HEK293 (cell line): ENCODE data around the gene NKD2.

Source experiments
- BCL11A ChIP-seq: fragments of 450-650 bp; formaldehyde crosslinking; IDR thresholded peaks from 2 replicates; pipeline ENCODE4 v1.5.1; 2016; ENCODE audit warnings: low read depth, missing biosample characterization, missing genetic modification characterization
- MYNN ChIP-seq: fragments of 450-650 bp; formaldehyde crosslinking; IDR thresholded peaks from 2 replicates; pipeline ENCODE4 v1.5.1; 2016; ENCODE audit warnings: missing biosample characterization, missing genetic modification characterization, borderline replicate concordance
- PRDM1 ChIP-seq: fragments of 450-650 bp; formaldehyde crosslinking; IDR thresholded peaks from 2 replicates; pipeline ENCODE4; 2016; ENCODE audit warnings: missing biosample characterization, missing genetic modification characterization
- RBAK ChIP-seq: fragments of 450-650 bp; formaldehyde crosslinking; IDR thresholded peaks from 2 replicates; pipeline ENCODE4 v1.5.1; 2016; ENCODE audit warnings: missing biosample characterization, missing genetic modification characterization
- WT1 ChIP-seq: fragments of 450-650 bp; formaldehyde crosslinking; IDR thresholded peaks from 2 replicates; pipeline ENCODE4 v1.5.1; 2016; ENCODE audit warnings: missing biosample characterization, missing genetic modification characterization
- ZBTB7A ChIP-seq: fragments of 450-650 bp; formaldehyde crosslinking; IDR thresholded peaks from 2 replicates; pipeline ENCODE4 v1.5.1; 2016; ENCODE audit warnings: low read depth, missing biosample characterization, missing genetic modification characterization
- ZBTB8A ChIP-seq: fragments of 450-650 bp; formaldehyde crosslinking; IDR thresholded peaks from 2 replicates; pipeline ENCODE4 v1.5.1; 2016; ENCODE audit warnings: missing biosample characterization, missing genetic modification characterization
- ZFHX2 ChIP-seq: fragments of 450-650 bp; formaldehyde crosslinking; conservative IDR thresholded peaks from 2 replicates; pipeline ENCODE4 v1.5.1; 2016; ENCODE audit warnings: missing biosample characterization, missing genetic modification characterization
- ZFP41 ChIP-seq: fragments of 450-650 bp; formaldehyde crosslinking; IDR thresholded peaks from 2 replicates; pipeline ENCODE4 v1.5.1; 2016; ENCODE audit warnings: missing biosample characterization, missing genetic modification characterization, borderline replicate concordance
- ZNF133 ChIP-seq: fragments of 450-650 bp; formaldehyde crosslinking; IDR thresholded peaks from 2 replicates; pipeline ENCODE4 v1.5.1; 2016; ENCODE audit warnings: missing biosample characterization, missing genetic modification characterization
- ZNF146 ChIP-seq: fragments of 450-650 bp; formaldehyde crosslinking; IDR thresholded peaks from 2 replicates; pipeline ENCODE4 v1.5.1; 2016; ENCODE audit warnings: missing biosample characterization, missing genetic modification characterization
- ZNF155 ChIP-seq: fragments of 450-650 bp; formaldehyde crosslinking; IDR thresholded peaks from 2 replicates; pipeline ENCODE4 v1.5.1; 2016; ENCODE audit warnings: missing biosample characterization, missing genetic modification characterization
- ZNF157 ChIP-seq: fragments of 450-650 bp; formaldehyde crosslinking; IDR thresholded peaks from 2 replicates; pipeline ENCODE4 v1.5.1; 2016; ENCODE audit warnings: missing biosample characterization, missing genetic modification characterization
- ZNF24 ChIP-seq: fragments of 450-650 bp; formaldehyde crosslinking; IDR thresholded peaks from 2 replicates; pipeline ENCODE4 v1.5.1; 2016; ENCODE audit warnings: missing biosample characterization, missing genetic modification characterization
- ZNF366 ChIP-seq: fragments of 450-650 bp; formaldehyde crosslinking; conservative IDR thresholded peaks from 2 replicates; pipeline ENCODE4 v1.5.1; 2016; ENCODE audit warnings: missing biosample characterization, missing genetic modification characterization
- ZNF501 ChIP-seq: fragments of 450-650 bp; formaldehyde crosslinking; IDR thresholded peaks from 2 replicates; pipeline ENCODE4 v1.5.1; 2016; ENCODE audit warnings: missing biosample characterization, missing genetic modification characterization
- ZNF544 ChIP-seq: fragments of 450-650 bp; formaldehyde crosslinking; IDR thresholded peaks from 2 replicates; pipeline ENCODE4 v1.5.0; 2017; ENCODE audit warnings: missing biosample characterization, missing genetic modification characterization
- ZNF610 ChIP-seq: fragments of 450-650 bp; formaldehyde crosslinking; IDR thresholded peaks from 2 replicates; pipeline ENCODE4 v1.5.1; 2016; ENCODE audit warnings: missing biosample characterization, missing genetic modification characterization, borderline replicate concordance
- ZNF654 ChIP-seq: fragments of 450-650 bp; formaldehyde crosslinking; IDR thresholded peaks from 2 replicates; pipeline ENCODE4 v1.5.1; 2016; ENCODE audit warnings: low read depth, missing biosample characterization, missing genetic modification characterization
- ZNF658 ChIP-seq: fragments of 450-650 bp; formaldehyde crosslinking; IDR thresholded peaks from 2 replicates; pipeline ENCODE4; 2016; ENCODE audit warnings: missing biosample characterization, missing genetic modification characterization
- ZNF664 ChIP-seq: fragments of 450-650 bp; formaldehyde crosslinking; IDR thresholded peaks from 2 replicates; pipeline ENCODE4 v1.5.1; 2016; ENCODE audit warnings: missing biosample characterization, missing genetic modification characterization
- ZNF701 ChIP-seq: fragments of 450-650 bp; formaldehyde crosslinking; IDR thresholded peaks from 2 replicates; pipeline ENCODE4 v1.5.1; 2016; ENCODE audit warnings: missing biosample characterization, missing genetic modification characterization
- ZNF768 ChIP-seq: fragments of 450-650 bp; formaldehyde crosslinking; IDR thresholded peaks from 2 replicates; pipeline ENCODE4 v1.5.1; 2018; ENCODE audit warnings: missing biosample characterization, mild to moderate bottlenecking, missing genetic modification characterization
- ZNF785 ChIP-seq: fragments of 450-650 bp; formaldehyde crosslinking; IDR thresholded peaks from 2 replicates; pipeline ENCODE4 v1.5.1; 2016; ENCODE audit warnings: missing biosample characterization, missing genetic modification characterization
- TF ChIP-seq, protein P1 (sequence below): fragments of 450-650 bp; formaldehyde crosslinking; IDR thresholded peaks from 2 replicates; pipeline ENCODE4 v1.5.1; 2016; ENCODE audit warnings: missing biosample characterization, missing genetic modification characterization
- TF ChIP-seq, protein P2 (sequence below): fragments of 450-650 bp; formaldehyde crosslinking; IDR thresholded peaks from 2 replicates; pipeline ENCODE4 v1.5.1; 2016; ENCODE audit warnings: missing biosample characterization, missing genetic modification characterization, low read depth
- TF ChIP-seq, protein P3 (sequence below): fragments of 450-650 bp; formaldehyde crosslinking; IDR thresholded peaks from 2 replicates; pipeline ENCODE4 v1.5.1; 2016; ENCODE audit warnings: missing biosample characterization, missing genetic modification characterization
- TF ChIP-seq, protein P4 (sequence below): fragments of 450-650 bp; formaldehyde crosslinking; IDR thresholded peaks from 2 replicates; pipeline ENCODE4 v1.5.1; 2017; ENCODE audit warnings: missing biosample characterization, missing genetic modification characterization
- TF ChIP-seq, protein P5 (sequence below): fragments of 450-650 bp; formaldehyde crosslinking; IDR thresholded peaks from 2 replicates; pipeline ENCODE4 v1.5.1; 2017; ENCODE audit warnings: missing biosample characterization, missing genetic modification characterization
- TF ChIP-seq, protein P6 (sequence below): fragments of 450-650 bp; formaldehyde crosslinking; IDR thresholded peaks from 2 replicates; pipeline ENCODE4 v1.5.1; 2016; ENCODE audit warnings: missing biosample characterization, missing genetic modification characterization

NKD2 gene

DNA sequence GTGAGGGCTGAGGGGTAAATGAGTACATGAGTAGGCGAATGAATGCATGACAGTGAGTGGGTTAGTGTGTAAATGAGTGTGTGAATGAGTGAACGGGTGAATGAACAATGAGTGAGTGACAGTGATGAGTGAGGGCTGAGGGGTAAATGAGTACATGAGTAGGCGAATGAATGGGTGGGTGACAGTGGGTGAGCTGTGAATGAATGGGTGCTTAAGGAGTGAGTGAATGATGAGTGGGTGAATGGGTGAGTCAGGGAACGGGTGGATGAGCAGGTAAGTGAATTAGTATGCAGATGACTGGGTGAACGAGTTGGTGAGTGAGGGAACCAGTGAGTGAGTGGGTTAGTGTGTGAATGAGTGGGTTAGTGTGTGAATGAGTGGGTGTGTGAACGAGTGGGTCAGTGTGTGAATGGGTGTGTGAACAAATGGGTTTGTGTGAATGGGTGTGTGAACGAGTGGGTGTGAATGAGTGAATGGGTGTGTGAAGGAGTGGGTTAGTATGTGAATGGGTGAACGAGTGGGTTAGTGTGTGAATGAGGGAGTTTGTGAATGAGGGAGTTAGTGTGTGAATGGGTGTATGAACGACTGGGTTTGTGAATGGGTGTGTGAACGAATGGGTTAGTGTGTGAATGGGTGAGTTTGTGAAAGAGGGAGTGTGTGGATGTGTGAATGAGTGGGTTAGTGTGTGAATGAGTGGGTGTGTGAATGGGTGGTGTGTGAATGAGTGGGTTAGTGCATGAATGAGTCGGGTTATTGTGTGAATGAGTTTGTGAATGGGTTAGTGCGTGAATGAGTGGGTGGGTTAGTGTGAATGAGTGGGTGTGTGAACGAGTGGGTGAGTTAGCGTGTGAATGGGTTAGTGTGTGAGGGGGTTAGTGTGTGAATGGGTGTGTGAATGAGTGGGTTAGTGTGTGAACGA is 32.9 kb downstream of the NKD2 start (continued):
- TF ChIP-seq ZNF146 (tag by site-specific recombination) (no peak), ZNF366 (peak; percentile 81), WT1 (tag by site-specific recombination) (no peak), ZFP41 (tag by site-specific recombination) (no peak), ZNF610 (tag by site-specific recombination) (no peak), MYNN (tag by site-specific recombination) (no peak), ZFHX2 (tag by site-specific recombination) (peak; percentile 97), ZNF664 (tag by site-specific recombination) (no peak), ZNF785 (tag by site-specific recombination) (no peak), ZBTB8A (tag by site-specific recombination) (no peak), ZBTB7A (tag by site-specific recombination) (no peak), ZNF501 (tag by site-specific recombination) (no peak), ZNF654 (tag by site-specific recombination) (no peak), RBAK (no peak), ZNF544 (tag by site-specific recombination) (no peak), ZNF701 (tag by site-specific recombination) (no peak), ZNF133 (no peak), ZNF24 (tag by site-specific recombination) (0 out of 2 replicates have a peak, but pooled peaks have one; percentile 39), ZNF658 (tag by site-specific recombination) (no peak), ZNF157 (tag by site-specific recombination) (no peak), ZNF768 (tag by site-specific recombination) (no peak), BCL11A (tag by site-specific recombination) (no peak), PRDM1 (peak; percentile 89), ZNF155 (tag by site-specific recombination) (no peak)
- TF ChIP-seq, protein P1, sequence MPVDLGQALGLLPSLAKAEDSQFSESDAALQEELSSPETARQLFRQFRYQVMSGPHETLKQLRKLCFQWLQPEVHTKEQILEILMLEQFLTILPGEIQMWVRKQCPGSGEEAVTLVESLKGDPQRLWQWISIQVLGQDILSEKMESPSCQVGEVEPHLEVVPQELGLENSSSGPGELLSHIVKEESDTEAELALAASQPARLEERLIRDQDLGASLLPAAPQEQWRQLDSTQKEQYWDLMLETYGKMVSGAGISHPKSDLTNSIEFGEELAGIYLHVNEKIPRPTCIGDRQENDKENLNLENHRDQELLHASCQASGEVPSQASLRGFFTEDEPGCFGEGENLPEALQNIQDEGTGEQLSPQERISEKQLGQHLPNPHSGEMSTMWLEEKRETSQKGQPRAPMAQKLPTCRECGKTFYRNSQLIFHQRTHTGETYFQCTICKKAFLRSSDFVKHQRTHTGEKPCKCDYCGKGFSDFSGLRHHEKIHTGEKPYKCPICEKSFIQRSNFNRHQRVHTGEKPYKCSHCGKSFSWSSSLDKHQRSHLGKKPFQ (tag by site-specific recombination): peak; percentile 96
- TF ChIP-seq, protein P2, sequence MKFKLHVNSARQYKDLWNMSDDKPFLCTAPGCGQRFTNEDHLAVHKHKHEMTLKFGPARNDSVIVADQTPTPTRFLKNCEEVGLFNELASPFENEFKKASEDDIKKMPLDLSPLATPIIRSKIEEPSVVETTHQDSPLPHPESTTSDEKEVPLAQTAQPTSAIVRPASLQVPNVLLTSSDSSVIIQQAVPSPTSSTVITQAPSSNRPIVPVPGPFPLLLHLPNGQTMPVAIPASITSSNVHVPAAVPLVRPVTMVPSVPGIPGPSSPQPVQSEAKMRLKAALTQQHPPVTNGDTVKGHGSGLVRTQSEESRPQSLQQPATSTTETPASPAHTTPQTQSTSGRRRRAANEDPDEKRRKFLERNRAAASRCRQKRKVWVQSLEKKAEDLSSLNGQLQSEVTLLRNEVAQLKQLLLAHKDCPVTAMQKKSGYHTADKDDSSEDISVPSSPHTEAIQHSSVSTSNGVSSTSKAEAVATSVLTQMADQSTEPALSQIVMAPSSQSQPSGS (tag by site-specific recombination): no peak
- TF ChIP-seq, protein P3, sequence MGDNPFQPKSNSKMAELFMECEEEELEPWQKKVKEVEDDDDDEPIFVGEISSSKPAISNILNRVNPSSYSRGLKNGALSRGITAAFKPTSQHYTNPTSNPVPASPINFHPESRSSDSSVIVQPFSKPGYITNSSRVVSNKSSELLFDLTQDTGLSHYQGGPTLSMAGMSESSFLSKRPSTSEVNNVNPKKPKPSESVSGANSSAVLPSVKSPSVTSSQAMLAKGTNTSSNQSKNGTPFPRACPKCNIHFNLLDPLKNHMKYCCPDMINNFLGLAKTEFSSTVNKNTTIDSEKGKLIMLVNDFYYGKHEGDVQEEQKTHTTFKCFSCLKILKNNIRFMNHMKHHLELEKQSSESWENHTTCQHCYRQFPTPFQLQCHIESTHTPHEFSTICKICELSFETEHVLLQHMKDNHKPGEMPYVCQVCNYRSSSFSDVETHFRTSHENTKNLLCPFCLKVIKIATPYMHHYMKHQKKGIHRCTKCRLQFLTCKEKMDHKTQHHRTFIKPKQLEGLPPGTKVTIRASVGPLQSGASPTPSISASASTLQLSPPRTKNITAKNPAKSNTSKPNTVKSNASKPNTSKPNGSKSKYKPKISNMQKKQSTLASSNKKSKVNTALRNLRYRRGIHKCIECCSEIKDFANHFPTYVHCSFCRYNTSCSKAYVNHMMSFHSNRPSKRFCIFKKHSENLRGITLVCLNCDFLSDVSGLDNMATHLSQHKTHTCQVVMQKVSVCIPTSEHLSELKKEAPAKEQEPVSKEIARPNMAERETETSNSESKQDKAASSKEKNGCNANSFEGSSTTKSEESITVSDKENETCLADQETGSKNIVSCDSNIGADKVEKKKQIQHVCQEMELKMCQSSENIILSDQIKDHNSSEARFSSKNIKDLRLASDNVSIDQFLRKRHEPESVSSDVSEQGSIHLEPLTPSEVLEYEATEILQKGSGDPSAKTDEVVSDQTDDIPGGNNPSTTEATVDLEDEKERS (tag by site-specific recombination): no peak
- TF ChIP-seq, protein P4, sequence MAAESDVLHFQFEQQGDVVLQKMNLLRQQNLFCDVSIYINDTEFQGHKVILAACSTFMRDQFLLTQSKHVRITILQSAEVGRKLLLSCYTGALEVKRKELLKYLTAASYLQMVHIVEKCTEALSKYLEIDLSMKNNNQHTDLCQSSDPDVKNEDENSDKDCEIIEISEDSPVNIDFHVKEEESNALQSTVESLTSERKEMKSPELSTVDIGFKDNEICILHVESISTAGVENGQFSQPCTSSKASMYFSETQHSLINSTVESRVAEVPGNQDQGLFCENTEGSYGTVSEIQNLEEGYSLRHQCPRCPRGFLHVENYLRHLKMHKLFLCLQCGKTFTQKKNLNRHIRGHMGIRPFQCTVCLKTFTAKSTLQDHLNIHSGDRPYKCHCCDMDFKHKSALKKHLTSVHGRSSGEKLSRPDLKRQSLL (tag by site-specific recombination): no peak
- TF ChIP-seq, protein P5, sequence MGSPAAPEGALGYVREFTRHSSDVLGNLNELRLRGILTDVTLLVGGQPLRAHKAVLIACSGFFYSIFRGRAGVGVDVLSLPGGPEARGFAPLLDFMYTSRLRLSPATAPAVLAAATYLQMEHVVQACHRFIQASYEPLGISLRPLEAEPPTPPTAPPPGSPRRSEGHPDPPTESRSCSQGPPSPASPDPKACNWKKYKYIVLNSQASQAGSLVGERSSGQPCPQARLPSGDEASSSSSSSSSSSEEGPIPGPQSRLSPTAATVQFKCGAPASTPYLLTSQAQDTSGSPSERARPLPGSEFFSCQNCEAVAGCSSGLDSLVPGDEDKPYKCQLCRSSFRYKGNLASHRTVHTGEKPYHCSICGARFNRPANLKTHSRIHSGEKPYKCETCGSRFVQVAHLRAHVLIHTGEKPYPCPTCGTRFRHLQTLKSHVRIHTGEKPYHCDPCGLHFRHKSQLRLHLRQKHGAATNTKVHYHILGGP: no peak
- TF ChIP-seq, protein P6, sequence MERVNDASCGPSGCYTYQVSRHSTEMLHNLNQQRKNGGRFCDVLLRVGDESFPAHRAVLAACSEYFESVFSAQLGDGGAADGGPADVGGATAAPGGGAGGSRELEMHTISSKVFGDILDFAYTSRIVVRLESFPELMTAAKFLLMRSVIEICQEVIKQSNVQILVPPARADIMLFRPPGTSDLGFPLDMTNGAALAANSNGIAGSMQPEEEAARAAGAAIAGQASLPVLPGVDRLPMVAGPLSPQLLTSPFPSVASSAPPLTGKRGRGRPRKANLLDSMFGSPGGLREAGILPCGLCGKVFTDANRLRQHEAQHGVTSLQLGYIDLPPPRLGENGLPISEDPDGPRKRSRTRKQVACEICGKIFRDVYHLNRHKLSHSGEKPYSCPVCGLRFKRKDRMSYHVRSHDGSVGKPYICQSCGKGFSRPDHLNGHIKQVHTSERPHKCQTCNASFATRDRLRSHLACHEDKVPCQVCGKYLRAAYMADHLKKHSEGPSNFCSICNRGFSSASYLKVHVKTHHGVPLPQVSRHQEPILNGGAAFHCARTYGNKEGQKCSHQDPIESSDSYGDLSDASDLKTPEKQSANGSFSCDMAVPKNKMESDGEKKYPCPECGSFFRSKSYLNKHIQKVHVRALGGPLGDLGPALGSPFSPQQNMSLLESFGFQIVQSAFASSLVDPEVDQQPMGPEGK (tag by site-specific recombination): no peak
